HG03460 (cell line): ENCODE measurements around the gene CAMK1D.

Experiments
- ATAC-seq: cut with Tn5 transposase; IDR thresholded peaks from one replicate; pipeline ENCODE4 v1.9.1; 2021; ENCODE audit not compliant: unreplicated experiment

The CAMK1D gene

DNA sequence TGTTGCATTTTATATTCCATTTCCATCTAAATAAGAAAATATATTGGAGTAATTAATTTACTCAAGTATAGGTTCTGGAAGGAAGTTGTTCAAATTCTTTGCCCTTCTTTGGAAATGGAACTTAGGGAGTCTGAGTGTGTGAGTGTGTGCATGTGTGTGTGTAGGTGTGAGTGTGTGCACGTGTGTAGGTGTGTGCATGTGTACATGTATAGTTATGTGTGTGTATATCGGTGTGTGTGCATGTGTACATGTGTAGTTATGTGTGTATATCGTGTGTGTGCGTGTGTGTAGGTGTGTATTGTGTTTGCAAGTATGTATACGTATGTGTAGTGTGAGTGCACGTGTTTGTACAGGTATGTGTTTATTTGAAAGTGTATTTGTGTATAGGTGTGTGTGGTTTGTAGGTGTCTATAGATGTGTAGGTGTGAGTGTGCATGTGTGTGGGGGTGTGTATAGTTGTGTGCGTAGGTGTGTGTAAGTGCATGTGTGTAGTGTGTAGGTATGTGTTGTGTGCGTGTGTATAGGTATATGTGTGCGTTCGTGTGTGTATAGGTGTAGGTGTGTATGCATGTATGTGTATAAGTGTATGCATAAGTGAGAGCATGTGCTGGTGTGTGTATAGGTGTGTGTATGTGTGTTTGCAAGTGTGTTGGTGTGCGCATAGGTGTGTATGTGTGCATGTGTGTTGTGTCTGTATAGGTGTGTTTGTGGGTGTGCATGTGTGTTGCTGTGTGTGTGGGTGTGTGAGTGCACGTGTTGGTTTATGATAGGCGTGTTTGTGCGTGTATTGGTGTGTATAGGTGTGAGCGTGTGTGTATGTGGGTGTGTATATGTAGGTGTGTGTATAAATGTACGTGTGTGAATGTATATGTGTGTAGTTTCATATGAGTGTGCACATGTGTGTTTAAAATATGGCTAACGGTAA lies 266.2 kb downstream of the CAMK1D start:
- no peak for ATAC-seq

GRCh38 chr10:12617191-12618175 lies 268.1 kb downstream of the CAMK1D start:
- ATAC-seq = no peak

GRCh38 chr10:12622016-12622415 lies 272.7 kb downstream of the CAMK1D start:
- no peak for ATAC-seq

GRCh38 chr10:12622691-12623090 lies 273.3 kb downstream of the CAMK1D start:
- no peak for ATAC-seq

DNA sequence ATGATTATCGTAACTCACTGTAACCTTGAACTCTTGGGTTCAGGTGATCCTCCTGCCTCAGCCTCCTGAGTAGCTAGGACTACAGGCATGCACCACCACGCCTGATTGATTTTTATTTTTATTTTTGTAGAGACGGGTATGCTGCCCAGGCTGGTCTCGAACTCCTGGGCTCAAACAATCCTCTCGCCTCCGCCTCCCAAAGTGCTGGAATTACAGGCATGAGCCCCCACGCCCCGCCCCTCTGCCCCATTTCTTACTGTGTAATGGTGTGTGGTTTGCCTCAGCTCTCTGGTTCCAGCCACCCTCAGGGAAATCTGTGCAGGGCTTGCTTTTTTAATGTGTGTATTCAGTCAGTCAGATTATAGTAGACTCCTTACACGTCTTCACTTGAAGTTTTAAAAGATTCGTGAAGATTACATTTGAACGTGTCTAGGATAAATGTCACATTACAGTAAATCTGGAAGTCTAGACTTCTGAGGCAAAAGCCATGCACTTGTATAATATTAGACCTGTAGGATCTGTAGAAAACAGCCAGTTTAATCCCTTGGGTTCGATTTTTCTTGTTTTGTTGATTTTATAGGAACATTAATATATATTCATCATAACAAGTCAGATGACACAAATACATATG lies 276.2 kb downstream of the CAMK1D start:
- ATAC-seq = no peak

GRCh38 chr10:12628153-12628552 lies 278.8 kb downstream of the CAMK1D start:
- peak; percentile 59 for ATAC-seq

DNA sequence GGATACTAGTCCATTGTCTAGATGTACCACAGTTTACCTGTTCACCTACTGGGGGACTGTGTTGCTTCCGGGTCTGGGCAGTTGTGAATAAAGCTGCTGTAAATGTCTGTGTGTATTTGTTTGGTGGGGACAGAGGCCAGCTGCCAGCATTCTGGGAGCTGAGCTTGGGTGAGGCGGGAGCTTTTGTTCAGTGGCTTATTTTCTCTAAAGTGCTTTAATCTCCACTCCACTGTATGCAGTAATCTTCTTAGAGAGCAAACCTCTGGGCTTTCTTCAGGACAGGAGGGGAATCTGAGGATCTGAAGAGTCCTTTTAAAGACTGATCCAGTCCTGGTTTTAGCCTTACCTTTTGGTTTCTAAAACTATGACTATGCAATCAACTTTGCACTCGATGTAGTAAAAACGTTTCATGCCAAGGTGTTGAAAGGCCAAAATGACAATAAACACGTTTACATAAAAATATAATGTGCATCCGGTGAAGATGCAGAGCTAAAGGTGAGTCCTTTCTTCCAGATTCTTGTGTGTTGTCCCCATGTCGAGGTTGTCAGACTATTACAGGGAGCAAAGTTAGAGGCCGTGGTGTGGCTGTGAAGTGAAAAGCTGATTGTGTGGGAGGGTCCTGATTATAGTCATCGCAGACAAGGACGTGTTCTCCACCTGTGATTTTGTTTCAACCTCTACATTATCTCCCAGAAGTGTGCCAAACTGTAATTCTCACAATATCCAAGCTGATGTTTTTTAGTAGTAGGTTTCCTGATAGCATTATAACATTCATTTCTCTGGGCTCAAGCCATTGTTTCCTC lies 279.8 kb downstream of the CAMK1D start:
- no peak for ATAC-seq

GRCh38 chr10:12629767-12630165 lies 280.4 kb downstream of the CAMK1D start:
- no peak for ATAC-seq

- no peak for ATAC-seq
These were observed 281.9 kb downstream of the CAMK1D start for GRCh38 chr10:12631216-12631615.

- ATAC-seq = no peak
These were observed 282.6 kb downstream of the CAMK1D start for GRCh38 chr10:12631787-12632562.

DNA sequence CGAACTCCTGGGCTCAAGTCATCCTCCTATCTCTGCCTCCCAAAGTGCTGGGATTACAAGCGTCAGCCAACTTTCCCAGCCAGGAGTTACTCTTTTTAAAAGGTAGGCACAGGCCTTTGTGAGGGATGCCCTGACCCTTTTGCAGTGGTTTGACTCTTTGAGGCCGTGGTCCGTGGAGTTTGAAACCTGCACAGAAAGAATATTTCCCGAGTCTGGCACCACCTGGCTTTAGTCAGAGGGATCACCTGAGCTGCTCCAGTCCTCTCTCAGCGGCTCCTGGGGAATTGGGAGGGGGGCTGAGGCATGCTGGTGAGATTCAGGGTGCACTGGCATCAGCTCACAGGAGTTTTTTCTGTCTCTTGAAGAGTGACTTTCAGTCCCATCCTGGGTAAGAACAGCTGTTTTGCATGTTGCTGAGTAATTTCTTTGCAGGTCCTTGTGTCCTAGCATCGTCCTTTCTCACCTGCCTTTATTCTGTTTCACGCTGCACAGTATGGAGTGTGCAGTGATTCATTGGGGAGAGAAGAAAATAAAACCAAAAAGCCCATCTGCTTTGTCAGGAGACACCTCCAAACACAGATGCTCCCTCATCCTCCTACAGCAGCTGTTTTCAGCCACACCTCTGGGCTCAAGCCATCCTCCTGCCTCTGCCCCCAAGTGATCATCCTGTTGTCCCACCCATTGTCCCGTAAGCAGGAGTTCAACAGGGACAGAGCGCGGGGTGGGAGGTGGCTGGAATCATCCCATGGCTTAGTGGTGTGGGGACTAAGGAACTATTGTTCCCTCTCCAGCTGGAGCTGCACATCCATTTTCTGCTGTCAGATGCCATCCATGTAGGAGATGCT lies 284.7 kb downstream of the CAMK1D start:
- no peak for ATAC-seq

- ATAC-seq = no peak
These were observed 285.2 kb downstream of the CAMK1D start for GRCh38 chr10:12634621-12634931.

DNA sequence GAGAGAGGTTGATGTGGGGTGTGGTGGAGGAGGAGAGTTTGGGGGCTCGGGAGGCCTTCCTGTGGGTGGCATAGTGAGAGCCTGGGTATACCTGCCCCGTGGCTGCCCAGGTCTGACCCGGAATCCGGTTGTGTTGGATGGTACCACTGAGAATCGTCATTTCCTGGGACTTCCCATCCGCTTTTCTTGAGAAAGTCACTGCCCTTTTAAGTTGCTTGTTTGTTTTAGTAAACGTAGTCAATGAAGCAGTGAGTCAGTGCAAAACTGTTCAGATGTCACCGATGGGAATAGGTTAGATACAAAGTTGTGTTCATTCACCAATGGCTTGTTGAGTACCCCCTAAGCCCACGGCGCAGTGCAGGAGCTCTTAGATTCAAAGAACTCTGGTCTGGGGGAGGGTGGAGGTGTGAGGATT lies 285.8 kb downstream of the CAMK1D start:
- ATAC-seq = no peak

DNA sequence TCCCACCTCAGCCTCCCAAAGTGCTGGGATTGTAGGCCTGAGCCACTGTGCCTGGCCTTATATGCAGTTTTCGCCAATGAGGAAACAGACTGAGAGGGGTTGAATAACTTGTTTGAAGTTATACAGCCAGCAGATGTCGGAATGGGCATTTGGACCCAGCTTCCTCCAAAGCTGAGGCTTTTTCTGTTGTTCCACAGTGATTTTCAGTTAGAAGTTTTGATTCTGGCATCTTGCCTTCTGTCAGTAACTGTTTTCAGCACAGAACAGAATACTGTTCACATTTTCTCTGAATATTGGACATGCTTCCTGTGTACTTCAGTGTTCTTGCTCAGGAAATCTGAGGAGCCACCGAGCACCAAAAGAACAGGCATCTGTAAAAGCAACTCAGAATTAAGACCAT lies 287.2 kb downstream of the CAMK1D start:
- no peak for ATAC-seq

DNA sequence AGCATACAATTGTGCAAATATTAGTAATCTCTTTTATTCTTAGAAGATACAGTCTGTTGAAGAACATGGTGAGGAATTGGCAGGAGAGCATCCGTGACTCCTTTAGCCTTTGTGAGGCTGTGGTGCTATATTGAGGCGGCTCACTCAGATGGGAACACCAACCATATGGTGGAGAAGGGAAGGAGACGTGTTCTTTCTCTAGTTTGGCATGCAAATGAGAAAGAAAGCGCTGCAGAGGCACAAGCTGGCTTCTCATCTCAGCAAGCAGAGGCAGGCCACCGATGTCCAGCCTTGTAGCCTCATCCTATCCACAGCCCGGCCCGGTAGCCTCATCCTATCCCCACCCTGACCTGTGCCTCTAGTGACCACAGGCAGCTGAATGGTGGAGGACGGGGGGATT lies 288.3 kb downstream of the CAMK1D start:
- ATAC-seq = no peak

- ATAC-seq = peak; percentile 56
These were observed 288.8 kb downstream of the CAMK1D start for GRCh38 chr10:12638103-12638502.

GRCh38 chr10:12638781-12639180 lies 289.4 kb downstream of the CAMK1D start:
- no peak for ATAC-seq

GRCh38 chr10:12639996-12640944 lies 290.9 kb downstream of the CAMK1D start:
- ATAC-seq = no peak
